Uterus (tissue), 4 donors: ENCODE measurements around the gene ARFGEF3. TPM values are rescaled to one million over a fixed set of nuclear protein-coding genes. Genes with fewer than 3 reads are reported as not detected.

Experiments used
- DNase-seq, 2 donors: peaks; one replicate each; pipeline ENCODE4 v3.0.0-alpha.2; 2019 to 2020
- H3K27ac ChIP-seq, 2 donors: fragments of 200-600 bp; sonication (generic); 1 replicate in 1 of 2; 2 replicates in 1 of 2; pipeline ENCODE4 v1.5.1; 2016 to 2018
- H3K27me3 ChIP-seq, 2 donors: fragments of 200-600 bp; sonication (generic); one replicate each; pipeline ENCODE4 v1.5.1; 2018 to 2019; ENCODE audit warnings: control low read depth in 1 of 2
- H3K36me3 ChIP-seq, 2 donors: fragments of 200-600 bp; sonication (generic); one replicate each; pipeline ENCODE4 v1.5.1; 2019; ENCODE audit warnings: control low read depth in 1 of 2
- H3K4me1 ChIP-seq, 2 donors: fragments of 200-600 bp; sonication (generic); one replicate each; pipeline ENCODE4 v1.5.1; 2018 to 2019; ENCODE audit warnings: control low read depth in 1 of 2
- H3K4me3 ChIP-seq, 2 donors: fragments of 200-600 bp; sonication (generic); 1 replicate in 1 of 2; 2 replicates in 1 of 2; pipeline ENCODE4 v1.5.1; 2018 to 2019; ENCODE audit warnings: mild to moderate bottlenecking in 1 of 2
- H3K9me3 ChIP-seq, 2 donors: fragments of 200-600 bp; sonication (generic); one replicate each; pipeline ENCODE4 v1.5.1; 2019; ENCODE audit warnings: control low read depth in 1 of 2
- CTCF ChIP-seq, 4 experiments: fragments of 200-600 bp in 2 of 4; fragments of 450-650 bp in 2 of 4; sonication (generic) in 2 of 4; IDR thresholded peaks; one replicate each; pipeline ENCODE4 v1.5.1; 2016 to 2019; ENCODE audit warnings: antibody characterized with exemption in 4 of 4, mild to moderate bottlenecking in 2 of 4, moderate library complexity in 1 of 4
- POLR2A ChIP-seq, 2 donors: fragments of 450-650 bp; IDR thresholded peaks; one replicate each; pipeline ENCODE4 v1.6.1; 2016; ENCODE audit warnings: antibody characterized with exemption in 2 of 2, mild to moderate bottlenecking in 1 of 2, moderate library complexity in 1 of 2
- intact Hi-C: fragments of 100-400 bp; cut with DNase I; formaldehyde crosslinking; loops from one replicate; pipeline ENCODE4 v1.15.1; 2023; ENCODE audit warnings: low total_unique reads
- small RNA-seq: library from RNA; depleted of rRNA; stranded (forward); fragments of <200 nt; gene quantifications from one replicate; pipeline ENCODE3, GENCODE V24; 2016
- total RNA-seq, 4 donors: library from RNA; depleted of rRNA in 3 of 4; stranded (reverse); fragments of >200 nt in 3 of 4; gene quantifications; one replicate each; pipeline versions ENCODE4 v1.1.0 to v1.2.4, GENCODE V29; 2014 to 2023
- donor health status: DM: yes; HTN: yes; CAD: no.

The ARFGEF3 gene
- total RNA-seq, 4 donors from 2014 or later, result 0.88 to 5.8 (median 2.4) TPM

- Histone ChIP-seq H3K9me3 (no peaks in the 10 kb centered on the region), H3K4me3 (no peak overlapping the region), H3K36me3 (no peaks in the 10 kb centered on the region), H3K27me3 (no peaks in the 10 kb centered on the region), H3K27ac (no peak overlapping the region), H3K4me1 (no peaks in the 10 kb centered on the region)
- intact Hi-C loops, result no loop called here
- DNase-seq, result no peak
- TF ChIP-seq CTCF (IDR thresholded peaks at IDR 0.05), result no peak
- TF ChIP-seq POLR2A (IDR thresholded peaks at IDR 0.05), result no peak
Observed at GRCh38 chr6:138387577-138388368, 226.0 kb downstream of the ARFGEF3 start.

DNA sequence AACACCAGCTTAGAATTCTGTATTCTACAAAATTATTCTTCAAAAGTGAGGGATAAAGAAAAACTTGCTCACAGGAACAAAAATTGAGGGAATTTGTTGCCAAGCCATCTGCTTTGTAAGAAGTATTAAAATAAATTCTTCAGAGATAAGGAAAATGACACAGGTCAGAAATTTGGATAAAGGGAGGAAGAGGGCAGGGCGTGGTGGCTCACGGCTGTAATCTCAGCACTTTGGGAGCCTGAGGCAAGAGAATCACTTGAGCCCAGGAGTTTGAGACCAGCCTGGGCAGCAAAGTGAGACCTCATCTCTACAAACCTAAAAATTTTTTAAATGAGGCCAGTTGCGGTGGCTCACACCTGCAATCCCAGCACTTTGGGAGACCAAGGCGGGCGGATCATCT lies 227.8 kb downstream of the ARFGEF3 start:
- Histone ChIP-seq H3K4me3 (no peak overlapping the region), H3K36me3 (no peaks in the 10 kb centered on the region), H3K4me1 (no peaks in the 10 kb centered on the region), H3K9me3 (no peaks in the 10 kb centered on the region), H3K27ac (no peak overlapping the region), H3K27me3 (no peaks in the 10 kb centered on the region)
- DNase-seq, result no peak
- no peak for TF ChIP-seq CTCF (IDR thresholded peaks at IDR 0.05)
- TF ChIP-seq POLR2A (IDR thresholded peaks at IDR 0.05), result no peak
- intact Hi-C loops, result no loop called here

Small RNAs within 50 kb of the gene (small RNA-seq; reads per million reads assigned to genes)
- not detected for gene AL031003.1

Other genes starting within 250 kb of the ARFGEF3 start
- gene PERP, start 54.5 kb upstream of the ARFGEF3 start, total RNA-seq, result 10 to 100 TPM in 3 of 4 donors, 1 to 10 TPM in 1; 9.2 to 18.4 (median 14.8) TPM
- gene PBOV1, start 56.6 kb downstream of the ARFGEF3 start, total RNA-seq, result not detected
- gene SMIM28, start 216.0 kb downstream of the ARFGEF3 start, total RNA-seq, result not detected
- 10 to 100 TPM in 3 of 4 donors, 1 to 10 TPM in 1; 8.5 to 80.7 (median 35.1) TPM for gene HEBP2, start 242.3 kb downstream of the ARFGEF3 start, total RNA-seq